Naive thymus-derived CD4-positive, alpha-beta T cell (primary cell): Measurements from ENCODE around the gene KRT5. TPM values are rescaled to one million over a fixed set of nuclear protein-coding genes. Genes with fewer than 3 reads are reported as not detected.

Experiments
- ATAC-seq: fragments of 150-1000 bp; cut with Tn5 transposase; 2 replicates; pipeline ENCODE4 v1.10.0; 2021; ENCODE audit warnings: mild to moderate bottlenecking, moderate library complexity
- CTCF ChIA-PET: fragments of 350-600 bp; sonication (Branson Sonifier 250); formaldehyde crosslinking; loops from one replicate; lab custom pipeline; 2021; ENCODE audit warnings: antibody characterized with exemption; lab: Charles Lee
- POLR2A ChIA-PET: fragments of 350-600 bp; sonication (Branson Sonifier 250); formaldehyde crosslinking; loops from one replicate; lab custom pipeline; 2021; ENCODE audit warnings: antibody characterized with exemption, inconsistent platforms; lab: Charles Lee
- DNase-seq, 9 donors: peaks; one replicate each; pipeline versions ENCODE4 v3.0.0 to v3.0.0-alpha.2; 2020 to 2022; ENCODE audit warnings: mixed read lengths in 1 of 9
- H3K27ac ChIP-seq: one replicate; pipeline ENCODE4 v1.7.0; 2013; ENCODE audit warnings: mild to moderate bottlenecking, low read depth, low read length, moderate library complexity
- H3K27me3 ChIP-seq, 2 donors: one replicate each; pipeline ENCODE4 v1.7.0; 2013; ENCODE audit warnings: low read length in 2 of 2, mild to moderate bottlenecking in 2 of 2, moderate library complexity in 2 of 2; ENCODE audit not compliant: control insufficient read depth in 2 of 2, insufficient read depth in 2 of 2
- H3K36me3 ChIP-seq, 3 experiments: 1 replicate in 2 of 3; 2 replicates in 1 of 3; pipeline ENCODE4 v1.7.0; 2013; ENCODE audit warnings: low read length in 3 of 3, mild to moderate bottlenecking in 3 of 3, moderate library complexity in 1 of 3; ENCODE audit not compliant: insufficient read depth in 3 of 3, control insufficient read depth in 2 of 3
- H3K4me1 ChIP-seq, 2 donors: one replicate each; pipeline ENCODE4 v1.7.0; 2013; ENCODE audit warnings: low read length in 2 of 2, mild to moderate bottlenecking in 2 of 2, moderate library complexity in 1 of 2; ENCODE audit not compliant: control insufficient read depth in 2 of 2, insufficient read depth in 2 of 2
- H3K4me3 ChIP-seq: 2 replicates; pipeline ENCODE4 v1.7.0; 2013; ENCODE audit warnings: mild to moderate bottlenecking, low read length
- H3K9me3 ChIP-seq, 3 experiments: 1 replicate in 2 of 3; 2 replicates in 1 of 3; pipeline ENCODE4 v1.7.0; 2013; ENCODE audit warnings: low read length in 3 of 3; ENCODE audit not compliant: control insufficient read depth in 2 of 3
- H3K27ac Mint-ChIP-seq, 9 donors: one replicate each; pipeline ENCODE4 v1.8.0; 2020 to 2022; ENCODE audit warnings: mixed read lengths in 9 of 9, mild to moderate bottlenecking in 8 of 9, moderate library complexity in 5 of 9, inconsistent platforms in 2 of 9
- H3K27me3 Mint-ChIP-seq, 5 donors: one replicate each; pipeline ENCODE4 v1.8.0; 2021 to 2022; ENCODE audit warnings: mixed read lengths in 5 of 5, mild to moderate bottlenecking in 1 of 5
- H3K36me3 Mint-ChIP-seq, 5 donors: one replicate each; pipeline ENCODE4 v1.8.0; 2020 to 2022; ENCODE audit warnings: mixed read lengths in 5 of 5, mild to moderate bottlenecking in 3 of 5, inconsistent platforms in 1 of 5
- H3K4me1 Mint-ChIP-seq, 7 donors: one replicate each; pipeline ENCODE4 v1.8.0; 2020 to 2022; ENCODE audit warnings: mixed read lengths in 7 of 7, mild to moderate bottlenecking in 3 of 7, inconsistent platforms in 1 of 7
- H3K4me3 Mint-ChIP-seq, 10 donors: one replicate each; pipeline ENCODE4 v1.8.0; 2020 to 2022; ENCODE audit warnings: mild to moderate bottlenecking in 10 of 10, mixed read lengths in 10 of 10, moderate library complexity in 6 of 10, inconsistent platforms in 2 of 10
- H3K9me3 Mint-ChIP-seq, 11 donors: one replicate each; pipeline ENCODE4 v1.8.0; 2020 to 2022; ENCODE audit warnings: mixed read lengths in 11 of 11, mild to moderate bottlenecking in 4 of 11, inconsistent platforms in 1 of 11, moderate library complexity in 1 of 11
- intact Hi-C, 2 donors: fragments of 100-400 bp; cut with micrococcal nuclease; formaldehyde crosslinking; loops; one replicate each; pipeline ENCODE4 v1.15.1; 2023
- polyA plus RNA-seq, 2 donors: library from polyadenylated mRNA; unstranded; fragments of 300-500 nt; fragmentation: Illumina TruSeq; gene quantifications; one replicate each; pipeline ENCODE4 v1.2.3, GENCODE V29; 2021
- total RNA-seq, 6 experiments: library from RNA in 5 of 6; stranded (reverse) in 5 of 6; gene quantifications; 1 replicate in 5 of 6; 2 replicates in 1 of 6; pipeline ENCODE4 v1.2.3 and lab custom pipeline; 2021 to 2026

KRT5 gene
- total and polyA plus RNA-seq, 7 experiments from 2014 or later: 0.24 TPM; not detected in 6

- Mint-ChIP-seq H3K27me3 (peaks cover 39 to 61% (median 44%) of the 10 kb centered on the region in 5 donors), H3K4me1 (no peaks in the 10 kb centered on the region), H3K4me3 (no peak overlapping the region), H3K36me3 (peaks cover 0 to 7% (median 0%) of the 10 kb centered on the region in 5 donors), H3K9me3 (peaks cover 0 to 18% (median 9%) of the 10 kb centered on the region in 11 donors), H3K27ac (no peak overlapping the region)
- Histone ChIP-seq H3K9me3 (no peaks in the 10 kb centered on the region), H3K4me3 (no peak overlapping the region), H3K27ac (no peak overlapping the region), H3K4me1 (no peaks in the 10 kb centered on the region), H3K36me3 (no peaks in the 10 kb centered on the region), H3K27me3 (peaks cover 0 to 4% of the 10 kb centered on the region in 2 donors)
- intact Hi-C loops: no loop called here
- POLR2A ChIA-PET: no interaction called here
- no peak for DNase-seq
- no peak for ATAC-seq
- CTCF ChIA-PET: no interaction called here
Measured at GRCh38 chr12:52486166-52487105, 33.8 kb downstream of the KRT5 start.

GRCh38 chr12:52480073-52480472 is 40.1 kb downstream of the KRT5 start:
- no peak overlapping the region for H3K4me3 ChIP-seq
- H3K36me3 ChIP-seq: no peaks in the 10 kb centered on the region
- no peaks in the 10 kb centered on the region for H3K4me1 ChIP-seq
- H3K9me3 Mint-ChIP-seq: peaks cover 0 to 14% (median 6%) of the 10 kb centered on the region in 11 donors
- ATAC-seq (no peak), DNase-seq (no peak)
- H3K9me3 ChIP-seq: no peaks in the 10 kb centered on the region
- intact Hi-C loops: no loop called here
- ChIA-PET CTCF (no interaction called here), POLR2A (no interaction called here)
- H3K27me3 Mint-ChIP-seq: peaks cover 19 to 39% (median 25%) of the 10 kb centered on the region in 5 donors
- no peak overlapping the region for H3K27ac ChIP-seq
- no peaks in the 10 kb centered on the region for H3K27me3 ChIP-seq
- H3K27ac Mint-ChIP-seq: no peak overlapping the region
- H3K4me3 Mint-ChIP-seq: no peak overlapping the region
- H3K4me1 Mint-ChIP-seq: no peaks in the 10 kb centered on the region
- peaks cover 0 to 4% (median 0%) of the 10 kb centered on the region in 5 donors for H3K36me3 Mint-ChIP-seq

GRCh38 chr12:52477651-52478050 is 42.5 kb downstream of the KRT5 start:
- ChIA-PET POLR2A (no interaction called here), CTCF (interaction anchor here (0.9 kb wide), 1 partner anchor 253 kb away, joined by 3 read pairs; no protein-coding TSS in a partner anchor)
- no peak overlapping the region for H3K27ac ChIP-seq
- Mint-ChIP-seq H3K36me3 (no peaks in the 10 kb centered on the region), H3K27ac (no peak overlapping the region), H3K4me1 (no peaks in the 10 kb centered on the region), H3K27me3 (peaks cover 0 to 22% (median 5%) of the 10 kb centered on the region in 5 donors), H3K4me3 (no peak overlapping the region), H3K9me3 (peaks cover 0 to 5% (median 0%) of the 10 kb centered on the region in 11 donors)
- intact Hi-C loops: no loop called here
- DNase-seq (no peak), ATAC-seq (no peak)
- H3K9me3 ChIP-seq: no peaks in the 10 kb centered on the region
- no peaks in the 10 kb centered on the region for H3K27me3 ChIP-seq
- H3K4me1 ChIP-seq: no peaks in the 10 kb centered on the region
- no peak overlapping the region for H3K4me3 ChIP-seq
- H3K36me3 ChIP-seq: no peaks in the 10 kb centered on the region

GRCh38 chr12:52474212-52474611 is 46.0 kb downstream of the KRT5 start:
- H3K27ac Mint-ChIP-seq: no peak overlapping the region
- H3K4me3 Mint-ChIP-seq: no peak overlapping the region
- DNase-seq (no peak), ATAC-seq (no peak)
- no peaks in the 10 kb centered on the region for H3K9me3 ChIP-seq
- peaks cover 0 to 4% (median 0%) of the 10 kb centered on the region in 11 donors for H3K9me3 Mint-ChIP-seq
- POLR2A ChIA-PET: no interaction called here
- H3K4me1 Mint-ChIP-seq: no peaks in the 10 kb centered on the region
- no peaks in the 10 kb centered on the region for H3K36me3 Mint-ChIP-seq
- H3K27me3 Mint-ChIP-seq: peaks cover 0 to 10% (median 9%) of the 10 kb centered on the region in 5 donors
- H3K27me3 ChIP-seq: no peaks in the 10 kb centered on the region
- no peaks in the 10 kb centered on the region for H3K36me3 ChIP-seq
- no peak overlapping the region for H3K27ac ChIP-seq
- no peak overlapping the region for H3K4me3 ChIP-seq
- H3K4me1 ChIP-seq: no peaks in the 10 kb centered on the region
- intact Hi-C loops: no loop called here
- CTCF ChIA-PET: no interaction called here

- peaks cover 0 to 4% (median 0%) of the 10 kb centered on the region in 11 donors for H3K9me3 Mint-ChIP-seq
- DNase-seq (no peak), ATAC-seq (no peak)
- CTCF ChIA-PET: no interaction called here
- no peak within 1 kb of the TSS for H3K4me3 ChIP-seq
- H3K27ac Mint-ChIP-seq: no peak within 1 kb of the TSS
- no peak within 1 kb of the TSS for H3K27ac ChIP-seq
- intact Hi-C loops: no loop called here
- no peaks in the 10 kb centered on the region for H3K36me3 ChIP-seq
- no peaks in the 10 kb centered on the region for H3K4me1 ChIP-seq
- no peaks in the 10 kb centered on the region for H3K4me1 Mint-ChIP-seq
- POLR2A ChIA-PET: no interaction called here
- peaks cover 2 to 10% (median 9%) of the 10 kb centered on the region in 5 donors for H3K27me3 Mint-ChIP-seq
- H3K36me3 Mint-ChIP-seq: no peaks in the 10 kb centered on the region
- H3K9me3 ChIP-seq: no peaks in the 10 kb centered on the region
- H3K27me3 ChIP-seq: no peaks in the 10 kb centered on the region
- H3K4me3 Mint-ChIP-seq: no peak within 1 kb of the TSS
Measured at GRCh38 chr12:52473768-52474167, 46.4 kb downstream of the KRT5 start, which contains the start of gene KRT6C. Gene KRT6C, minus strand, starts transcription at chr12:52473805. Its CDS starts 68 bp downstream, at chr12:52473737.

GRCh38 chr12:52469853-52470252 is 50.3 kb downstream of the KRT5 start:
- H3K4me3 ChIP-seq: no peak overlapping the region
- peaks cover 11 to 22% (median 14%) of the 10 kb centered on the region in 5 donors for H3K27me3 Mint-ChIP-seq
- no peaks in the 10 kb centered on the region for H3K9me3 ChIP-seq
- CTCF ChIA-PET: no interaction called here
- H3K36me3 ChIP-seq: no peaks in the 10 kb centered on the region
- H3K4me1 ChIP-seq: no peaks in the 10 kb centered on the region
- intact Hi-C loops: no loop called here
- H3K27ac ChIP-seq: no peak overlapping the region
- ATAC-seq: no peak
- H3K27ac Mint-ChIP-seq: no peak overlapping the region
- POLR2A ChIA-PET: no interaction called here
- no peak for DNase-seq
- H3K4me3 Mint-ChIP-seq: no peak overlapping the region
- no peaks in the 10 kb centered on the region for H3K27me3 ChIP-seq
- H3K9me3 Mint-ChIP-seq: no peaks in the 10 kb centered on the region
- H3K36me3 Mint-ChIP-seq: no peaks in the 10 kb centered on the region
- H3K4me1 Mint-ChIP-seq: no peaks in the 10 kb centered on the region
